Measurements from ENCODE around the gene RETREG3.

RETREG3 gene

GRCh38 chr17:42613699-42614295 is 4.6 kb upstream of the RETREG3 start:
- DNase-seq (ENCODE audit: low read depth in 2 of 3, low spot score in 2 of 3): no peak

- no peak for DNase-seq (ENCODE audit: low read depth in 2 of 3, low spot score in 2 of 3)
These were observed 2.8 kb upstream of the RETREG3 start for GRCh38 chr17:42612013-42612412.

- DNase-seq (ENCODE audit: low read depth in 2 of 3, low spot score in 2 of 3): peak in 1 of 3 experiments; percentile 17
These were observed 934 bp upstream of the RETREG3 start for GRCh38 chr17:42609814-42610801.

GRCh38 chr17:42608305-42609181 is 631 bp downstream of the RETREG3 start:
- DNase-seq (ENCODE audit: low read depth in 2 of 3, low spot score in 2 of 3): no peak

GRCh38 chr17:42607769-42608168 is 1.4 kb downstream of the RETREG3 start:
- no peak for DNase-seq (ENCODE audit: low read depth in 2 of 3, low spot score in 2 of 3)

- no peak for DNase-seq (ENCODE audit: low read depth in 2 of 3, low spot score in 2 of 3)
These were observed 5.9 kb downstream of the RETREG3 start for GRCh38 chr17:42603318-42603717.

GRCh38 chr17:42598905-42599304 is 10.3 kb downstream of the RETREG3 start:
- no peak for DNase-seq (ENCODE audit: low read depth in 2 of 3, low spot score in 2 of 3)

GRCh38 chr17:42596386-42596785 is 12.8 kb downstream of the RETREG3 start:
- no peak for DNase-seq (ENCODE audit: low read depth in 2 of 3, low spot score in 2 of 3)

GRCh38 chr17:42591411-42591810 is 17.8 kb downstream of the RETREG3 start:
- no peak for DNase-seq (ENCODE audit: low read depth in 2 of 3, low spot score in 2 of 3)

GRCh38 chr17:42590886-42591285 is 18.3 kb downstream of the RETREG3 start:
- no peak for DNase-seq (ENCODE audit: low read depth in 2 of 3, low spot score in 2 of 3)

- DNase-seq (ENCODE audit: low read depth in 2 of 3, low spot score in 2 of 3): no peak
These were observed 22.5 kb downstream of the RETREG3 start for GRCh38 chr17:42586514-42587230.

- DNase-seq (ENCODE audit: low read depth in 2 of 3, low spot score in 2 of 3): no peak
These were observed 23.8 kb downstream of the RETREG3 start for GRCh38 chr17:42585353-42585752.

- DNase-seq (ENCODE audit: low read depth in 2 of 3, low spot score in 2 of 3): no peak
These were observed 24.3 kb downstream of the RETREG3 start for GRCh38 chr17:42584880-42585279.

GRCh38 chr17:42581744-42582270 is 27.4 kb downstream of the RETREG3 start:
- DNase-seq (ENCODE audit: low read depth in 2 of 3, low spot score in 2 of 3): no peak

GRCh38 chr17:42579794-42580551 is 29.2 kb downstream of the RETREG3 start:
- no peak for DNase-seq (ENCODE audit: low read depth in 2 of 3, low spot score in 2 of 3)

- peak in 1 of 3 experiments; percentile 42 for DNase-seq (ENCODE audit: low read depth in 2 of 3, low spot score in 2 of 3)
These were observed 30.8 kb downstream of the RETREG3 start for GRCh38 chr17:42578282-42578869.

GRCh38 chr17:42577532-42578281 is 31.5 kb downstream of the RETREG3 start, which contains the start of gene PSMC3IP:
Gene PSMC3IP, minus strand, starts transcription at chr17:42577729. Its CDS starts 43 bp downstream, at chr17:42577686.
- DNase-seq (ENCODE audit: low read depth in 2 of 3, low spot score in 2 of 3): peak; percentile 83 to 93 (median 88)

GRCh38 chr17:42577140-42577531 is 32.0 kb downstream of the RETREG3 start:
- no peak for DNase-seq (ENCODE audit: low read depth in 2 of 3, low spot score in 2 of 3)
